Non-pigmented ciliary epithelial cell (primary cell): Measurements from ENCODE around the gene N4BP3.

Experiments used
- DNase-seq: peaks from one replicate; pipeline ENCODE4 v3.0.0-alpha.2; 2010; ENCODE audit warnings: low read depth

The N4BP3 gene

DNA sequence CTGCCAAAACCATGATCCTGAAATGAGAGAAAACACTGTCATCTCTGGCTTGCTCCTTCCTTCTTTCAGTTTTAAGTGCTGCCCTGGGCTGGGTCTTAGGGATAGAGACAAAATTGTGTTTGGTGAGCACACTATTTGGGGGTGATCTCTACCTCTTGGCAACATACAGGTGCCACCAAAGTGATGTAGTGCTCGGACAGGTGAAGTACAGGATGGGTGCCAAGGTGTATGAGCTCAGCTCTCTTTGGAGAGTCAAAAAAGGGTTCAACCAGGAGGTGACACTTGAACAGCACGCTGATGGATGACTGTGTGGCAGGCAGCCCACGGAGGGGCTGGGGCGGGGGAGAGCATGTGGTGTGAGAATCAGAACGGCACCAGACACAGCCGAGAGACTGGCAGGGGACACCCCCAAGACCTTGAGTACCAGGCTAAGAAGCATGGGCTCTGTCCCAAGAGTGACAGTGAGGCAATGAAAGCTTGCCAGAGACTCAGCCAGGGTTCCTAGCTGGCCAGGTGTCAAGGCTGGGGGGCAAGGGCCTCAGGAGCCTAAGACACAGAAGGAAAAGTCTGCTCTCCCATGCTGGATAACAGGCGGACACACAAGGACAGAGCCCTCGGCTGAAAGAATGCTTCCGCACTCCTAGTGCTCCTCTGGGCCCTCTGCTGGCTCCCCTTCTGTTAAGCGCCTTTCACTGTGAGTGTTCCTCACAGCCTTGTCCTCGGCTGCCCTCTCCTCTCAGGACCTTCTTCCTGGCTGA, 37.8 kb downstream of the N4BP3 start:
- no peak for DNase-seq

DNA sequence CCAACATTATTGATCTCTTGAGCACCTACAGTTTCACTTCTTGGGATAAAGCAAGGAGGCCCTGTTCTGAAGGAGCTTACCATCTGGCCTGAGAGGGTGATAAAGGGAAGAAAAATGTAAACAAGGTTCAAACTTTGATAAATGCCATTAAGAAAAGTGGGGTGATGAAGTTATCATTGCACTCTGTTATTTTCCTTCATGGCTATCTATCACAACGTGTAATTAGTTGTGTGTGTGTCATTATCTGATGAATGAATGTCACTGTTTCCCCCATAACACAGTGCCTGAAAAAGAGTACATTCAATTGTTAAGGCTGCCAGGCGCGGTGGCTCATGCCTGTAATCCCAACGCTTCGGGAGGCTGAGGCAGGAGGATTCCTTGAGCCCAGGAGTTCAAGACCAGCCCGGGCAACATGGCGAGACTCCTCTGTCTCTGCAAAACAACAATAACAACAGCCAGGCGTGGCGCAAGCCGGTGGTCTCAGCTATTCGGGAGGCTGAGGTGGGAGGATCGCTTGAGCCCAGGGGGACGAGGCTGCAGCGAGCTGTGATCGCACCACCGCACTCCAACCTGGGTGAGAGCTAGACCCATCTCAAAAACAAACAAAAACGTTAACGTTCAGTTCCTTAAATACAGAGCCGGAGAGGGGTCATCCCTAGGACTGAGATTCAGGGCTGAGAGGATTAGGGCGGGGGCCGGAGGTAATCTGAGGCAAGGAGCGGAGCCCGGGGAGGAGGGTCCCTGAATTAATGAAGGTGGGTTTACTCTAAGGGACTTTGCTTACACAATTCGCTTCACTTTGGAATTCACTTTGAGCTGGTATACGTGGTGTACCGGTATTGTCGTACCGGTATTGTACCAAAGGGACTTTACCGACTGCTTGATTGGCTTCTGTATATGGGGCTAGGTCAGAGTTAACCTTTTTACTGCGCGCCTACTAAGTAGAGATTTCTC, 39.4 kb downstream of the N4BP3 start:
- DNase-seq: no peak

DNA sequence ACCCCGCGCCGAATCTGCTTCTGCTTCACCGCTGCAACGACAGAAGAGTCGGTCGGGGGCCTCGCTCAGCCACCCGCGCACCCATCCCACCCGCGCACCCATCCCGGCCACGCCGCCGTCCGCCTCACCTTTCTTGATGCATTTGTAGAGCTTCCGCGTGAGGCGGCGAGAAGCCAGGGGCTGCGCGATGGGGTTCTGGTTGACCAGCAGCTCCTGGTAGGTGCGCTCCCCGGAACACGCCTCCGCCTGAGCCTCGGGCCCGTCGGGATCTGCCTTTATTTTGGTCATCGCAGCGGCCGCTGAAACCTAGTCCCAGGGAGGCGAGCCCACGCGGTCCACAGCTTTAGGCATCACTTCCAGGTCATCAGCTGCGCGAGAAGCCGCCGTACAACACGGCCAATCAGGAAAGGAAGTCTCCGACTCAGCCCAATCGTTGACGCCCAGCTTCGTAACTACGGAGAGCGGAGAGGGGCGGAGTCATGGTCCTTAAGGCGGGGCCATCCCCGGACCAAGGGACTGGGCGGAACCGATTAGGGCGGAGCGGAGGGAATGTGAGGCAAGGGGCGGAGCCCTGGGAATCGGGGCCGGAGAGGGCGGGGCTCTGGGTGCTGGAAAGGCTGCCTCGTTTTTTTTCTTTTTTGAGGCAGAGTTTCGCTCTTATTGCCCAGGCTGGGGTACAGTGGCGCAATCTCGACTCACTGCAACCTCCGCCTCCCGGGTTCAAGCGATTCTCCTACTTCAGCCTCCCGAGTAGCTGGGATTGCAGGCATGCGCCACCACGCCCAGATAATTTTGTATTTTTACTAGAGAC, 40.4 kb downstream of the N4BP3 start, which contains the start of gene NHP2:
NHP2 (minus strand) TSS at position 356 of the 811 bp plus-strand sequence; CDS start at position 288, 68 bp downstream.
- peak; percentile 94 for DNase-seq

DNA sequence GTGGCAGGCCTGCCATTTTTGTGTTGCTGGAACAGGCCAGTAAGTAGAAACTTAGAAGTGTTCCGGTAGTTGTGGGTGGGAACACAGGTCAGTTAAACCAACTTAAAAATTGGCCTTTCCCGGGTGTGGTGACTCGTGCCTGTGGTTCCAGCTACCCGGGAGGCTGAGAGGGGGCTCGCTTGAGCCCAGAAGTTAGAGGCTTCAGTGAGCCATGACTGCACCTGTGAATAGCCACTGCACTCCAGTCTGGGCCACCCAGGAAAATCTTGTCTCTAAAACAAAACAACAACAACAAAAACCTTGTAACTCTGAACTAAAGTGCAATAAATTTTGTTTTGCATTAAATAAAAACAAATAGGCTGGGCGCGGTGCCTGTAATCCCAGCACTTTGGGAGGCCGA, 41.7 kb downstream of the N4BP3 start:
- no peak for DNase-seq

DNA sequence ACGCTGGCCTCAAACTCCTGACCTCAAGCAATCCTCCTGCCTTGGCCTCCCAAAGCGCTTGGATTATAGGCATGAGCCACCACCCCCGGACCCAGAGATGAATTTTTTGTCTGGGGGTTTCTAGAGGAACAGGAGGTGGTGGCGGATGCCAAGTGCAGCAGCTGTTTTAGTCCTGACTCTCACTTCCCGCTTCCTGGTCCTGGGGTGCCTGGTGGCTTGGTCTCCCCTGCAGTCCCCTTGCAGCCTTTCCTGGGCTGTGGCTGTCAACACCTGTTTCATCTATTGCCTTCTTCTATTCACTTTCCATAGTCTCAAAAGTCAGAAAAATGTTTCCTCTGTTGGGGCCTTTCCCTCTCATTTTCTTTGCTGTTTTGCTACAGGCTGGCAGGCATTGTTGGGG, 46.8 kb downstream of the N4BP3 start:
- no peak for DNase-seq

DNA sequence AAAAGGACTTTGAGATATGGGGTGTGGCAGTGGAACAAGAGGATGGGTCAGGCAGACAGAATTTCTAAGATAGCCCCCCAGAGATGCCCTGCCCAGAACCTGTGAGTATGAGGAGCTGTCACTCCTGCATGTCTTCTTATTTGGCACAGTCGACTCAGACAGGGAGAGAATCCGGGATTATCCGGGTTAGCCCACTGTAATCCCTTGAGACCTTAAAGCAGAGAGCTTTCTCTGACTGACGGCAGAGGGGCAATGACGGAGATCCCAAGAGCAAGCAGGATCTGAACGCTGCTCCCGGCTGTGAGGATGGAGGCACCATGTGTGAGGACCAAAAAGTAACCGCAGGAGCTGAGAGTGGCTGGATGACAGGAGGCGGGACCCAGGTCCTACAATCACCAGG, 49.1 kb downstream of the N4BP3 start:
- no peak for DNase-seq

DNA sequence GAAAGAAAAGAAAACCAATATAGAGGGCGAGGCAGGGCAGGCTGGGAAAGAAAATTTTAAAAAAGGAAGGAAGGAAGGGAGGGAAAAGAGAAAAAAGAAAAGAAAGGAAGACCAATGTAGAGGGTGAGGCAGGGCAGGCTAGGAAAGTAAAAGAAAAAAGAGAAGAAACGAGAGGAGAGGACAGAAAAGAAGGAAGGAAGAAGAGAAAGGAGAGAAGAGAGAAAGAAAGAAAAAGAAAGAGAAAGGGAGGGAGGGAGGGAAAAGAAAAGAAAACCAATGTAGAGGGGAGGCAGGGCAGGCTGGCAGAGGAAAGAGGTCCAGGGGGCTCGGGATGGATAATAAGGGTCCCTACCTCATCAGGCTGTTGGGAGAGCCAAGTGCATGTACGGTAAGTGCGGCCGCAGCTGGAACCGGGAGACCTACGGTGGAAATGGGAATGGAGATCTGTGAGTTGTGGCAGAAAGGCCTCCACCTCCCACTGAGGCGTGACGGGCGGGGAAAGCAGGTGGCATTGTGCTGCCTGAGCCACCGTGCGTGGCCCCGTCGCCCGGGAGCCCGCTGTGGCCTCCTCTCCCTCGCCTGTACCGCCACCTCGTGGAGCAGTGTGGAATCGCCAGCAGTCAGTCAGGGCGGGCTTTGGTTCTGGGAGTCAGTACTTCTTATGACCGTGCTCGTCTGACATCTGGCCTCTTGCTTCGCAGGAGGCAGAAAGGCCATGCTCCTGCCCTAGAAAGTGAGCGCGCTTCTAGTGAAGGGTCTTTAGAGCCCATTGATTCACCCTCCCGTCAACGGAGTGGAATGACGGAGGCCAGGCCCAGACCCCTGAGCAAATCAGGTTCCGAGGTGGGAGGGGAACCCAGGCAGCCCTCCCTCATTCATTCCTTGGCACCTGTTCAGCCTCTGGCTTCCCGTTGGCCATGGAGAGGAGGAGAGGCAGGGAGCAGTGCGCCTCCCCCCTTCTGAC, 50.7 kb downstream of the N4BP3 start:
- no peak for DNase-seq

DNA sequence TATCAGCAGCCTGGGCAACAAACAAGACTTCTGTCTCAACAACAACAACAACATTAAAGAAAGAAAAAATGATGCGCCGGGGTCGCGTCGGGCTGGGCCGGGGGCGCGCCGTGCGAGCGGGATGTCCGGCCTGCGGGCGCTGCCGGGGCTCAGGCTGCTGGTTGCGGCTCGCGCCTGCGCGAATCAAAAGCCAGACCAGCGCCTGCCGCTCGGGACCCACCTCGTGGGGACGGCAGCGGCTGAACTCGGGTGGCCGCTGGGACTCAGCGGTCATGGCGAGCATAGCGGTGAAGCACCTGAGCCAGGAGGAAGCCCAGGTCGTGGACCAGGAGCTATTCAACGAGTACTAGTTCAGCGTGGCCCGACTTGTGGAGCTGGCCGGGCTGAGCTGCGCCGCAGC, 52.2 kb downstream of the N4BP3 start:
- no peak for DNase-seq

DNA sequence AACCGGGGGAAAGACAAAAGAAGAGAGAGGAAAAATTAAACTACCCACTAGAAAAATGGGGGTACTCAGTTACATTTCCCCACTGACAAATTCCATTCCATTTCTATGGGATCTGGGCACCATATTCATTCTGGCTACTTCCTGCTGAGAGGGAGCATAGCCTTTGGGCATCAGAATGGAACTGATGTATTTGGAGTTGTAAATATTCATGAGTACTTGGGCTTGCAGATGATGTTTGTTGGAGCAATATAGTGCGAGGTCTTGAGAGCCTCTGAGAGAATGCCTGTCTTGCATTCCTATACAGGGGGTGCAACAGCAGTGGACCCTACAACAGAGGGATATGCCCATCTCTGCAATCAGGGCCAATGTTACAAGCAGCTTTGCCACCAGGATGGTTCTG, 57.1 kb downstream of the N4BP3 start:
- no peak for DNase-seq

DNA sequence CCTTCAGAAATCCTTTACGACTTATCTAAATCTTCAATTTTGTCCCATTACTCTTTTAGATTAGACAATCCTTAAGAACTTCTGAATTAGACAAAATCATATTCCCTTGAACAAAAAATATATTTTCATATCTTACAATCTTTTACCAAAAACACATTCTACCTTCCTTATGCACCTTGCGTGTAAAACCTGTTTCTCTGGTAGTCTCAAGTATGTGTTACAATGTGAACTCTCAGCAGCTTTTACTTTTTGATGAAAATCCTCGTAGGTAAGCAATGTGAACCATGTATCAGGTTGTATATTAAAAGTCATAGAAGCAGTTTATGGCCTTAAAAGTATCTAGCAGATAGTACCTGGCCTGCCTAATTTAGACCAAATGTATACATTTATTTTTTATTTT, 61.1 kb downstream of the N4BP3 start:
- DNase-seq: no peak
